Measurements from ENCODE around the gene DERL3.

DERL3 gene

DNA sequence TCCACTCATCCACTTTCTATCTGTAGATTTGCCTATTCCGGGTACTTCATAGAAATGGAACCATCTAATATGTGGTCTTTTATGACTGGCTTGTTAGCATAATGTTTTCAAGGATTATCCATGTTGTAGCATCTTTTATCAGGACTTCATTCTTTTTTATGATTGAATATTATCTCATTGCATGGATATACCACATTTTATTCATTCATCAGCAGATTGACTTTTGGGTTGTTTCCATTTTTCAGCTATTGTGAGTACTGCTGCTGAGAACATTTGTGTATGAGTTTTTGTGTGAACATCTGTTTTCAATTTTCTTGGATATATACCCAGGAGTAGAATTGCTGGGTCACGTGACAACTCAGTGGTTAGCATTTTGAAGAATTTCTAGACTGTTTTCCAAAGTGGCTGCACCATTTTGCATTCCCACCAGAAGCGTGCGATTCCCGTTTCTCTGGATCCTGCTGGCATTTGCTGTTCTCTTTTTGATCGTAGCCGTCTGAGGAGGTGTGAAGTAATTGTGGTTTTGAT, 8.9 kb downstream of the DERL3 start:
- H3K4me3 ChIP-seq (ENCODE audit: low read depth, low read length) = no peak overlapping the region
- TF ChIP-seq CTCF (IDR thresholded peaks at IDR 0.05; ENCODE audit: insufficient read depth, low read length, missing control alignments) = no peak
- peak; percentile 76 for DNase-seq (ENCODE audit: low read depth, low spot score)
- ChIA-PET CTCF (interaction anchor here (0.9 to 2.4 kb wide), 4 partner anchors 20 to 62 kb away, joined by 5 to 8 read pairs (median 6); partner anchors contain the start of gene CHCHD10), POLR2A (no interaction called here)

GRCh38 chr22:23828800-23829680, 9.8 kb downstream of the DERL3 start:
- no peak overlapping the region for H3K4me3 ChIP-seq (ENCODE audit: low read depth, low read length)
- CTCF ChIA-PET = interaction anchor here (0.6 to 1.6 kb wide), 5 partner anchors 20 to 61 kb away, joined by 3 to 8 read pairs (median 5); partner anchors contain the start of gene CHCHD10
- no peak for DNase-seq (ENCODE audit: low read depth, low spot score)
- POLR2A ChIA-PET = no interaction called here
- TF ChIP-seq CTCF (IDR thresholded peaks at IDR 0.05; ENCODE audit: insufficient read depth, low read length, missing control alignments) = no peak

DNA sequence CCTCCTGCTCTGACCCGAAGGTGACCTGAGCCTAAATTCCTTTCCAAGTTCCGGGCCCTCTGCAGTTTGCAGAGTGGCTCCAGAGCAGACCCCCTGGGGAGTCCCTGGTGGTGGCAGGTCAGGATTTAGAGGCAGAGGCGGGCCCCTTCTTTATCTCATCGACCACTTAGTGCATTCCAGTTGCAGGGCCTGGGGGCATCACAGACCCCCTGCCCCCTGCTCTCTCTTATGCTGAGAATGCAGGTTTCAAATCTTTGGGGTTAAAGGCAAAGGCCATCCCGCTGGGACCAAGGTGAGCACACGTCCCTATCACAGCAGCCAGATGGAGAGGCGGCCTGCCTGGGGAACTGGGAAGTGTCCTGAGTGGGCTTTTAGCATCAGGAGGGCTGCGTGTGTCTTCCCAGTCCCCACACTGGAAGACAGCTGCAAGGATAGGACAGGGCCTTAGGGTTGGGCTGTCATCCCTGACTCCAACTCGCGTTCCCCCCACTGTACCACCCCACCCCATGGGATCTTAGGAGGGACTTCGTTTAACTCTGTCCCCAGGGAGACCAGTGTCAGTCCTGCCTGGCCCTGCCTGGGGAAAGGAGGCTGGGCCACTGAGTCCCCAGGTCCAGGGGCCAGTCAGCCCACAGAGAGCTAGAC, 11.3 kb downstream of the DERL3 start:
- TF ChIP-seq CTCF (IDR thresholded peaks at IDR 0.05; ENCODE audit: insufficient read depth, low read length, missing control alignments) = no peak
- ChIA-PET CTCF (interaction anchor here (1.1 to 4.5 kb wide), 3 partner anchors 18 to 59 kb away, joined by 3 to 21 read pairs (median 5); partner anchors contain the start of gene CHCHD10), POLR2A (interaction anchor here (0.7 kb wide), 1 partner anchor 668 kb away, joined by 3 read pairs; no protein-coding TSS in a partner anchor)
- no peak for DNase-seq (ENCODE audit: low read depth, low spot score)
- no peak overlapping the region for H3K4me3 ChIP-seq (ENCODE audit: low read depth, low read length)

DNA sequence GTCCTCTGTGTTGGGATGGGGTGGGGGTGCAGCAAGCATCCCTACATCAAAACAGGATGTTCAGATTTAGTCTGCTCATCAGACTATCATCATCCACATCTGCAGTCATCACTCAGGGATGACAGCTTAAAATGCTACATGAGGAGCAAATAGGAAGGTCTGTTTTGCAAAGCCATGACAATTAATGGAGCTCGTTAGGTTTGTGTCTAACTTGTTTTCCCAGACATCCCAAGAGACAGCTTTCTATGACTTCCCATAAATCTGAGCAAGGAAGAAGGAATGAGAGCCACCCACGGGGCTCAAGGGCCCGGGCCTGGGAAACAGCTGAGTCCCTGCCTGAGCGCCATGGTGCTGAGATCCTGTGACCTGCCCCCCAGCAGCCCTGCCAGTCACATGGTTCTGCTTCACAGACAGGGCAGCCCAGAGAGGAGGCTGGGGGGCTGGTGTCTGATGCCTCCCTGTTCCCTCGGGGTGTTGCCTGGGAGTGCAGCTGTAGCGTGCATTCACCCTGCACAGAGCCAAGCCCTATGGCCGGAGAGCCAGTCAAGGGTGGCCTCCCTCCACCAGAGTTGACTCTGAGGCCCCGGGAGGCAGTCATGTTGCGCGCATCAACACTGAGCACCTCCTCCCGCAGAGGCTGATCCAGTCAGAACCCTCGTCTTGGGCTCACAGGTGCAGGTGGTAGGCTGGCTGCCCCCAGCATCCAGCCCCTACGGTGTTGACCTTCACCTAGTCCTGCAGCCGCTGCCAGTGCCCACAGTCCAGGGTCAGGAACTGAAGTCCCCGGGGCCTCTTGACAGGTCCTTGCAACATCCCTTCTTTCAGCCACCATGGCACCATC, 12.1 kb downstream of the DERL3 start:
- CTCF ChIA-PET = interaction anchor here (0.8 to 4.5 kb wide), 5 partner anchors 12 to 58 kb away, joined by 3 to 21 read pairs (median 3); partner anchors contain the start of genes CHCHD10 and MMP11
- no peak for TF ChIP-seq CTCF (IDR thresholded peaks at IDR 0.05; ENCODE audit: insufficient read depth, low read length, missing control alignments)
- no peak overlapping the region for H3K4me3 ChIP-seq (ENCODE audit: low read depth, low read length)
- DNase-seq (ENCODE audit: low read depth, low spot score) = peak; percentile 63
- POLR2A ChIA-PET = interaction anchor here (1.2 kb wide), 1 partner anchor 52 kb away, joined by 3 read pairs; no protein-coding TSS in a partner anchor

GRCh38 chr22:23825246-23825905, 13.4 kb downstream of the DERL3 start:
- ChIA-PET POLR2A (no interaction called here), CTCF (interaction anchor here (1.0 to 4.5 kb wide), 3 partner anchors 21 to 57 kb away, joined by 3 to 21 read pairs (median 7); partner anchors contain the start of gene CHCHD10)
- no peak for TF ChIP-seq CTCF (IDR thresholded peaks at IDR 0.05; ENCODE audit: insufficient read depth, low read length, missing control alignments)
- DNase-seq (ENCODE audit: low read depth, low spot score) = no peak
- H3K4me3 ChIP-seq (ENCODE audit: low read depth, low read length) = no peak overlapping the region

Data from AG04449 (cell line).